ENCODE measurements around the gene GPRC5B. TPM values are rescaled to one million over a fixed set of nuclear protein-coding genes. Genes with fewer than 3 reads are reported as not detected.

Gene GPRC5B
- total and polyA plus RNA-seq, 2 of the 8 experiments (the other 6 are each of a cell fraction or from before 2014, with no cell fraction given), result 106 to 160 TPM

GRCh38 chr16:19858340-19859018, 26.2 kb downstream of the GPRC5B start:
- no peak overlapping the region for H3K27ac ChIP-seq (ENCODE audit: low read depth, low read length)
- CTCF ChIA-PET (ENCODE audit: partially characterized antibody), result no interaction called here

More at GRCh38 chr16:19858340-19859018, 26.2 kb downstream of the GPRC5B start:
- H3K79me2 ChIP-seq (ENCODE audit: control insufficient read depth in 1 of 2, insufficient read depth in 2 of 2, low read length in 2 of 2), result peaks cover 0 to 9% of the 10 kb centered on the region in 2 experiments; a peak in 2 of 4 replicates
- H3K23ac ChIP-seq (ENCODE audit: insufficient read length), result no peak overlapping the region
- H2AFZ ChIP-seq (ENCODE audit: low read length), result no peak overlapping the region
- H3K27me3 ChIP-seq (replicated peaks in 1 of 4; ENCODE audit: control insufficient read depth in 3 of 4, extremely low read depth in 1 of 4, insufficient read depth in 3 of 4, low read length in 3 of 4), result no peaks in the 10 kb centered on the region
- peak overlapping the region; percentile 80 for H2BK120ac ChIP-seq (replicated peaks; ENCODE audit: low read depth, low read length)
- peaks cover 21 to 52% (median 48%) of the 10 kb centered on the region in 4 experiments for H3K4me1 ChIP-seq (replicated peaks in 1 of 4; ENCODE audit: control insufficient read depth in 3 of 4, insufficient read depth in 4 of 4, low read length in 3 of 4)
- H3K9ac ChIP-seq (replicated peaks in 1 of 4; ENCODE audit: extremely low read depth in 1 of 4, low read depth in 3 of 4, low read length in 3 of 4), result no peak overlapping the region
- H3K4me3 ChIP-seq (ENCODE audit: extremely low read depth in 1 of 4, insufficient read depth in 2 of 4, low read depth in 3 of 4, low read length in 4 of 4), result no peak overlapping the region; a peak in 1 of 8 replicates
- peak overlapping the region; percentile 66 for H2BK5ac ChIP-seq (ENCODE audit: low read depth, low read length)
- no peak overlapping the region for H3K56ac ChIP-seq (replicated peaks; ENCODE audit: insufficient read length, low read depth, low read length)
- peak overlapping the region; percentile 57; the same call in 1 of the 2 replicates for H2AK5ac ChIP-seq (ENCODE audit: low read depth, low read length)
- H3K4me2 ChIP-seq (ENCODE audit: insufficient read depth in 1 of 2, low read depth in 2 of 2, low read length in 2 of 2), result peak overlapping the region in 1 of 2 experiments; percentile 20; a peak in 1 of 4 replicates
- H3K9me3 ChIP-seq (ENCODE audit: insufficient read depth in 2 of 2, low read depth in 1 of 2, low read length in 1 of 2), result no peaks in the 10 kb centered on the region
- 91% methylated on average over 21 of the region's 22 CpGs; no CpG with 5 or more reads in 1 of the 2 experiments for WGBS, 2 experiments (ENCODE audit: extremely low coverage in 1 of 2, insufficient coverage in 1 of 2, insufficient read length in 1 of 2, insufficient replicate concordance in 2 of 2, low coverage in 1 of 2, low lambda C conversion rate in 2 of 2, missing lambda C conversion rate in 1 of 2)
- no peaks in the 10 kb centered on the region for H4K20me1 ChIP-seq (replicated peaks in 1 of 2; ENCODE audit: control insufficient read depth in 1 of 2, insufficient read depth in 2 of 2, low read length in 2 of 2)
- DNase-seq (ENCODE audit: low read depth in 1 of 2, low spot score in 2 of 2) (no peak), FAIRE-seq (no peak)
- peak overlapping the region; percentile 91 for H2BK12ac ChIP-seq (ENCODE audit: low read depth, low read length)
- TF ChIP-seq SUZ12 (IDR thresholded peaks at IDR 0.05; ENCODE audit: low read length), result no peak
- TF ChIP-seq FOSL1 (IDR thresholded peaks at IDR 0.05; ENCODE audit: insufficient read depth, low read depth, low read length), result no peak
- TF ChIP-seq SRF (IDR thresholded peaks at IDR 0.05; ENCODE audit: low read depth, low read length), result no peak
- no peak for TF ChIP-seq CTCF (IDR thresholded peaks at IDR 0.05; ENCODE audit: control extremely low read depth in 1 of 3, insufficient read depth in 1 of 3, low read depth in 1 of 3, low read length in 3 of 3)
- no peak for TF ChIP-seq KDM1A (IDR thresholded peaks at IDR 0.05; ENCODE audit: borderline replicate concordance, low read length)
- TF ChIP-seq TCF12 (IDR thresholded peaks at IDR 0.05; ENCODE audit: low read depth, low read length), result no peak
- TF ChIP-seq POLR2A (IDR thresholded peaks at IDR 0.05; ENCODE audit: control extremely low read depth in 1 of 2, low read depth in 2 of 2, low read length in 2 of 2), result no peak
- TF ChIP-seq NRF1 (IDR thresholded peaks at IDR 0.05; ENCODE audit: low read depth, low read length), result no peak
- H4K5ac ChIP-seq (ENCODE audit: insufficient read length, low read depth, low read length), result peak overlapping the region; percentile 32
- peak overlapping the region; percentile 75 for H4K91ac ChIP-seq (replicated peaks; ENCODE audit: insufficient read length, low read length)
- no peak overlapping the region for H4K8ac ChIP-seq (ENCODE audit: extremely low read depth, insufficient read depth, low read length)
- H3K23me2 ChIP-seq (ENCODE audit: low read depth, low read length), result peaks cover 7% of the 10 kb centered on the region
- POLR2A ChIA-PET (ENCODE audit: partially characterized antibody), result interaction anchor here (1.4 to 9.2 kb wide), 4 partner anchors 8 to 140 kb away, joined by 3 to 114 read pairs (median 8); partner anchors contain the start of genes GPRC5B, IQCK and KNOP1
- H3K18ac ChIP-seq (ENCODE audit: extremely low read depth, low read length), result peak overlapping the region; percentile 91
- H3K14ac ChIP-seq (ENCODE audit: insufficient read length), result no peak overlapping the region
- H2BK20ac ChIP-seq (ENCODE audit: low read length), result no peak overlapping the region
- peaks cover 10 to 53% (median 17%) of the 10 kb centered on the region in 4 experiments; a peak in 7 of 8 replicates for H3K36me3 ChIP-seq (ENCODE audit: control insufficient read depth in 2 of 4, insufficient read depth in 4 of 4, low read length in 3 of 4)
- H3K79me1 ChIP-seq (ENCODE audit: low read depth, low read length), result no peaks in the 10 kb centered on the region; the same call in 1 of the 2 replicates
- peak overlapping the region; percentile 35 for H2BK15ac ChIP-seq (ENCODE audit: low read length)
- H3K4ac ChIP-seq (replicated peaks; ENCODE audit: insufficient read length, low read depth, low read length), result peak overlapping the region; percentile 41
